Spleen (tissue), 11 donors: ENCODE measurements around the gene PRDM16. TPM values are rescaled to one million over a fixed set of nuclear protein-coding genes. Genes with fewer than 3 reads are reported as not detected.

Source experiments
- DNase-seq: peaks from one replicate; pipeline ENCODE4 v3.0.0-alpha.2; 2020
- H3K27ac ChIP-seq, 8 donors: fragments of 200-600 bp; sonication (generic) in 7 of 8; 1 replicate in 4 of 8; 2 replicates in 4 of 8; pipeline versions ENCODE4 v1.5.0 to v1.8.0; 2016 to 2021; ENCODE audit warnings: inconsistent platforms in 4 of 8, mild to moderate bottlenecking in 4 of 8, moderate library complexity in 1 of 8
- H3K27me3 ChIP-seq, 7 donors: fragments of 200-600 bp; sonication (generic) in 6 of 7; replicated peaks in 1 of 7; 1 replicate in 4 of 7; 2 replicates in 3 of 7; pipeline versions ENCODE4 v1.5.0 to v1.8.0; 2016 to 2021; ENCODE audit warnings: inconsistent platforms in 3 of 7, mild to moderate bottlenecking in 1 of 7
- H3K36me3 ChIP-seq, 6 donors: fragments of 200-600 bp; sonication (generic) in 5 of 6; 1 replicate in 4 of 6; 2 replicates in 2 of 6; pipeline versions ENCODE4 v1.5.0 to v1.8.0; 2016 to 2021; ENCODE audit warnings: inconsistent platforms in 2 of 6
- H3K4me1 ChIP-seq, 6 donors: fragments of 200-600 bp; sonication (generic) in 5 of 6; 1 replicate in 3 of 6; 2 replicates in 3 of 6; pipeline versions ENCODE4 v1.5.0 to v1.8.0; 2016 to 2021; ENCODE audit warnings: inconsistent platforms in 3 of 6
- H3K4me3 ChIP-seq, 8 donors: fragments of 200-600 bp; sonication (generic) in 7 of 8; 1 replicate in 4 of 8; 2 replicates in 4 of 8; pipeline versions ENCODE4 v1.5.0 to v1.8.0; 2016 to 2021; ENCODE audit warnings: inconsistent platforms in 4 of 8, mild to moderate bottlenecking in 4 of 8, moderate library complexity in 2 of 8
- H3K9me3 ChIP-seq, 8 donors: fragments of 200-600 bp; sonication (generic) in 7 of 8; 1 replicate in 4 of 8; 2 replicates in 4 of 8; pipeline versions ENCODE4 v1.5.0 to v1.8.0; 2016 to 2021; ENCODE audit warnings: inconsistent platforms in 4 of 8
- CTCF ChIP-seq, 11 experiments: fragments of 200-600 bp in 7 of 11; fragments of 450-650 bp in 4 of 11; sonication (generic) in 4 of 11; IDR thresholded peaks in 8 of 11; conservative IDR thresholded peaks in 3 of 11; 1 replicate in 7 of 11; 2 replicates in 4 of 11; pipeline versions ENCODE4 v1.4.0 to v1.8.0; 2016 to 2021; ENCODE audit warnings: antibody characterized with exemption in 11 of 11, inconsistent platforms in 4 of 11, mild to moderate bottlenecking in 1 of 11
- POLR2A ChIP-seq, 3 donors: fragments of 450-650 bp; IDR thresholded peaks; one replicate each; pipeline ENCODE4 v1.5.1; 2017; ENCODE audit warnings: antibody characterized with exemption in 3 of 3, mild to moderate bottlenecking in 1 of 3
- POLR2AphosphoS5 ChIP-seq, 3 donors: sonication (generic); formaldehyde crosslinking; IDR thresholded peaks; one replicate each; pipeline ENCODE4 v1.5.1; 2017; ENCODE audit warnings: antibody characterized with exemption in 3 of 3
- WGBS, 5 donors: extraction: QIAGEN DNeasy Blood & Tissue Kit in 3 of 5; methylation state at CpG; one replicate each; pipeline versions ENCODE4 v1.1.5 to v1.1.7; 2013 to 2018; 5-methylcytosine and 5-hydroxymethylcytosine counted together
- intact Hi-C: fragments of 100-400 bp; cut with DNase I; formaldehyde crosslinking; loops from one replicate; pipeline ENCODE4 v1.15.0; 2023; ENCODE audit warnings: low total_unique reads
- polyA plus RNA-seq, 3 donors: library from polyadenylated mRNA; stranded (reverse); fragments of 200-250 nt; gene quantifications; one replicate each; pipeline ENCODE4 v1.2.1, GENCODE V29; 2013
- total RNA-seq, 7 donors: library from RNA; depleted of rRNA in 3 of 7; stranded (reverse); fragments of >200 nt in 3 of 7; fragmentation: NEBNext Ultra II Directional in 4 of 7; extraction: Animal tissue kit (Norgen Biotek cat#: 25700) in 4 of 7; gene quantifications; one replicate each; pipeline versions ENCODE4 v1.1.0 to v1.2.1, GENCODE V29; 2016 to 2021
- donor health status: healthy with polysubstance abuse.
- donor health status: DM: no; HTN: no; CAD: no; lungs with moderate emphysema.
- donor health status: DM: no; HTN: no; CAD: no.
- donor health status: Bipolar disorder and iron deficiency.
- donor health status: healthy.
- donor health status: DM: no; HTN: no; CAD: no.
- donor health status: DM: yes; HTN: yes; CAD: no.

Gene PRDM16
- total and polyA plus RNA-seq, 10 donors = 0.43 to 3.2 (median 1.4) TPM

DNA sequence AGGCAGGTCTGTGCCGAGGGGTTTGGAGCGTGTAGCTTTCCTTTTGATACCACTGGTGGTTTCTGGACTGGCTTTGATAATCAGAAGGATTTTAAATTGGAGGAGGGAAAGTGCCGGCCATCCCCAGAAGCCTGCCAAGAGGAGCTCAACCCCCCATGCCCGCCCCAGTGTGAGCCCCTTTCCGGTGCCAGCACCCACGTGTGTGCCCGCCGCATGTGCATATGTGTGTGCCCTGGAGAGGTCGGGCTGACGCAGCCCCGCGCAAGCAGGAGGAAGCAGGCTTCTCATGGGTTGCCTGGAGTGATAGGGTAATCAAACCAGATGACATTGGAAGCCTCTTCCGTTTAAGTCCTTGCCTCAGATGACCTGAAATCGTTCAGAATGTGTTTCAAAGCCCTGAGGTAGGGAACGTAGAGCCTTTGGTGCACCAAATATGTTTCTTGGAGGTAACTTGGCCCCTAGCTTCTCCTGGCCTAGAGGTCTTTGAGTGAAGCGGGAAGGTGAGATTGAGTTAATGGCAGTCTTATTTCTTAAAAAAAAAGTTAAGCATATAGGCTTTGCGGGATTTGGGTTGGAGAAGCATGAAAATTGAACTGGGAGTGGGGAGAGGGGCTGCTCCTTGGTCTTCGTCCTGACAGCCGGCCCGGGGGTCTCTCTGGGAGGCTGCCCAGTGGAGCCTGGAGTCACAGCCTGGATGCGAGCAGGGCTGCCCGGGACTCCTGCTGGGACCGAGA lies 351.4 kb downstream of the PRDM16 start:
- intact Hi-C loops = loop anchor here (5.0 kb wide), 2 partner anchors 408 to 598 kb away; no protein-coding TSS in a partner anchor
- no peak for DNase-seq
- no peak for TF ChIP-seq POLR2AphosphoS5 (IDR thresholded peaks at IDR 0.05)
- TF ChIP-seq POLR2A (IDR thresholded peaks at IDR 0.05) = no peak
- no peak for TF ChIP-seq CTCF (IDR thresholded peaks at IDR 0.05 in 8 of 11, conservative IDR thresholded peaks at IDR 0.05 in 3 of 11)
- Histone ChIP-seq H3K36me3 (no peaks in the 10 kb centered on the region), H3K9me3 (peaks cover 0 to 20% (median 16%) of the 10 kb centered on the region in 8 donors), H3K4me1 (peaks cover 0 to 21% (median 4%) of the 10 kb centered on the region in 6 donors), H3K27ac (no peak overlapping the region), H3K27me3 (peaks cover 0 to 82% (median 0%) of the 10 kb centered on the region in 7 donors), H3K4me3 (no peak overlapping the region)
- WGBS, 5 donors = 88 to 94% (median 90%) methylated on average over 22 to 23 of the region's 23 CpGs

DNA sequence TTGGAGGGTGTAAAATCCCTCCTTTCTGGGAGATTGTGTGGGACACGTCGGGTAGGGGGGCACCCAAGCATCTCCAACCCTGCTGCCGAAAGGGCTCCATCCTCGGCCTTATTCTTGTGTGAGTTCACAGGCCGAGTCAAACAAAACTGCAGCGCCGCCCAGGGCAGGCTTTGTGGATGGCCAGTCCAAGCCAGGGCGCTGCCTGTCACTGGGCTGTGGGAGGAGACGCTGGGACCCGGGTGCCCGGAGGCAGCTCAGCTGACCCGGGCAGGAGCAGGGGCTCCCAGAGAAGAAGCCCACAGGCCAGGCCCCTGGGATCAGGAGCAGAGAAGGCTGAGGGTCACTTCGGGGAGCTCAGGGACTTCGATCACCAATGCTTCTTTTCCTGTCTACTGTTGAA lies 353.6 kb downstream of the PRDM16 start:
- WGBS, 5 donors = 85 to 94% (median 90%) methylated on average over 13 to 14 of the region's 14 CpGs
- intact Hi-C loops = loop anchor here (5.0 kb wide), 2 partner anchors 410 to 600 kb away; no protein-coding TSS in a partner anchor
- no peak for DNase-seq

DNA sequence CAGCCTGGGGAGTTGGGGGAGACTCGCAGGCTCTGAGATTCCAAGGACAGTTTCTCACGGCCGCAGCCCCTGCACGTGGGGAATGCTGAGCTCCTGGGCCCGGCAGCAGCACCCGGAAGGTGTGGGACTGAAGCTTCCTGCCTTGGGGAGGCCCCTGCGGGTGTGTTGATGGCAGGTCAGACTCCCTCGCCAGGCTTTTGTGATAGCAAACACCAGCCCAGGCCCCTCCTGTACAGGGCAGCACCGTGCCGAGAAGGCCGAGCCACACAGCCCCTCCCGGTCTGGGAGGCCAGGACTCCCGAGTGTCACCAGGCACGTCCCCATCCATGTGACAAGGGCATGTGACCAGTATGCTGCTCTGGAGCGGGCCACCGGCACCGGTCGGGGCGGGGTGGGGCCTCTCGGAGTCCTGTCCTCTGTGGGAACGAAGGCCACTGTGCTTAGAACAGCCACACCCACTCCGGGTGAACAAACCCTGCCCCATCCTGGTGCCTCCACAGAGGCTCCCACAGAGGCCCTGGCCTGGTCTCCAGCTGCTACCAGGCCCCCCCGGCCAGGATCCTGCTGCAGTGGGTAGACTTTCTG lies 354.3 kb downstream of the PRDM16 start:
- DNase-seq = no peak
- 23 to 52% (median 30%) methylated on average over 18 to 23 of the region's 23 CpGs for WGBS, 5 donors
- no peak overlapping the region for H3K4me3 ChIP-seq
- intact Hi-C loops = loop anchor here (5.0 kb wide), 2 partner anchors 411 to 601 kb away; no protein-coding TSS in a partner anchor
- H3K9me3 ChIP-seq = no peaks in the 10 kb centered on the region
- no peaks in the 10 kb centered on the region for H3K36me3 ChIP-seq
- peak overlapping the region in 3 of 8 donors; percentile 14 to 31 (median 16) for H3K27ac ChIP-seq
- peaks cover 0 to 21% (median 4%) of the 10 kb centered on the region in 6 donors for H3K4me1 ChIP-seq
- TF ChIP-seq POLR2A (IDR thresholded peaks at IDR 0.05) (no peak), POLR2AphosphoS5 (IDR thresholded peaks at IDR 0.05) (peak in 2 of 3 donors; percentile 23 to 56)
- H3K27me3 ChIP-seq = peaks cover 0 to 57% (median 0%) of the 10 kb centered on the region in 7 donors

More for the DNA sequence above, 353.6 kb downstream of the PRDM16 start:
- Histone ChIP-seq H3K27me3 (peaks cover 0 to 64% (median 0%) of the 10 kb centered on the region in 7 donors), H3K36me3 (no peaks in the 10 kb centered on the region), H3K9me3 (peaks cover 0 to 2% (median 0%) of the 10 kb centered on the region in 8 donors), H3K4me1 (peaks cover 0 to 21% (median 4%) of the 10 kb centered on the region in 6 donors), H3K27ac (peak overlapping the region in 1 of 8 donors; percentile 14), H3K4me3 (no peak overlapping the region)
- TF ChIP-seq POLR2A (IDR thresholded peaks at IDR 0.05) (no peak), CTCF (IDR thresholded peaks at IDR 0.05 in 8 of 11, conservative IDR thresholded peaks at IDR 0.05 in 3 of 11) (no peak), POLR2AphosphoS5 (IDR thresholded peaks at IDR 0.05) (no peak)

DNA sequence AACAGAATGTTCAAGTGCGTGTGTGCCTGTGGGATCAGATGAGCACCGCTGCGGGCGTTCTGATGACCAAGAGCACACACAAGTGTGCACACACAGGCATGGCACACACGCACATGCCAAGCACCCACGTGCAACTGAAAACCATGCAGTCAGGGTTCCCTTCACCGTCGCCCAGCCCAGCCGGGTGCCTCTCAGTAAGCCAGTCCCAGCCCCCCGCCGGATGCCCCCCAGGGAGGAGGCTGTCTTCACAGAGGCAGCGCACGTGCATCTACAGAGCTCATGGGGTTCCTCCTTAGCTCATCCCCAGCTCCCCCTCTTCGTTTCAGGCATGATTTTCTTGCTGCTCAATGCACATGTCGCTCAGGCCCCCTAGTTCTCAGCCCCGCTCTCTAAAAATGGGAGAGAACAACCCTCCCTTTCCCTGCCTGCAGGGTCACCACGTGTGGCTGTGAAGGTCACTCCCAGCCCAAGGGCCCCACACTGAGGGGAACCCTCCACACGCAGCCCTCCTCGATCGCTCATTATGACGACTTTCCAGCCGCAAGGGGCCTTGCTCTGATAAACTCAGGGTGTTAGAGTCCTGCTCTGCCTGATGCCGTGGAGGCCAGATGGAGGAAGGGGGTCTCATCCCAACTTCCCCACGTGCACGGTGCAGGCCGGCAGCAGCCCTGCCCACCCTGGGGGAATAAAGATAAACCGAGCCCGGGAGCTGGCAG lies 355.1 kb downstream of the PRDM16 start:
- H3K27ac ChIP-seq = no peak overlapping the region
- WGBS, 5 donors = 74 to 80% (median 77%) methylated on average over 28 of the region's 28 CpGs

More for the DNA sequence above, 355.1 kb downstream of the PRDM16 start:
- Histone ChIP-seq H3K4me3 (no peak overlapping the region), H3K4me1 (peaks cover 0 to 21% (median 4%) of the 10 kb centered on the region in 6 donors), H3K27me3 (peaks cover 0 to 50% (median 0%) of the 10 kb centered on the region in 7 donors), H3K36me3 (no peaks in the 10 kb centered on the region), H3K9me3 (no peaks in the 10 kb centered on the region)
- TF ChIP-seq POLR2A (IDR thresholded peaks at IDR 0.05) (no peak), POLR2AphosphoS5 (IDR thresholded peaks at IDR 0.05) (no peak), CTCF (IDR thresholded peaks at IDR 0.05 in 8 of 11, conservative IDR thresholded peaks at IDR 0.05 in 3 of 11) (no peak)
- intact Hi-C loops = loop anchor here (5.0 kb wide), 2 partner anchors 412 to 602 kb away; no protein-coding TSS in a partner anchor
- no peak for DNase-seq
